ENCODE data around the gene RBM39. TPM values are rescaled to one million over a fixed set of nuclear protein-coding genes. Genes with fewer than 3 reads are reported as not detected.

RBM39 gene
- total and polyA plus RNA-seq, 10 of the 15 experiments (the other 5 are each of a cell fraction or from before 2014, with no cell fraction given), result 135 to 280 (median 217) TPM

- TF ChIP-seq MLLT1 (IDR thresholded peaks at IDR 0.05), result peak; percentile 59
- no peak for TF ChIP-seq SIN3A (IDR thresholded peaks at IDR 0.05; ENCODE audit: low read depth, low read length)
- TF ChIP-seq NBN (IDR thresholded peaks at IDR 0.05), result peak; percentile 61; the same call in 1 of the 2 replicates
- TF ChIP-seq MXI1 (IDR thresholded peaks at IDR 0.05; ENCODE audit: low read depth, low read length), result no peak
- TF ChIP-seq PAX8 (IDR thresholded peaks at IDR 0.05), result no peak
- peak; percentile 50; the same call in 1 of the 2 replicates for TF ChIP-seq RB1 (IDR thresholded peaks at IDR 0.05; ENCODE audit: borderline replicate concordance)
- no peak for TF ChIP-seq USF1 (IDR thresholded peaks at IDR 0.05; ENCODE audit: borderline replicate concordance, extremely low read length, insufficient read depth, low read depth, low read length)
- TF ChIP-seq KDM1A (IDR thresholded peaks at IDR 0.05; ENCODE audit: borderline replicate concordance), result no peak
- TF ChIP-seq MYB (IDR thresholded peaks at IDR 0.05; ENCODE audit: borderline replicate concordance, low read depth, low read length), result no peak
- TF ChIP-seq ETV6 (conservative IDR thresholded peaks at IDR 0.05 in 1 of 2, IDR thresholded peaks at IDR 0.05 in 1 of 2; ENCODE audit: borderline replicate concordance in 1 of 2, low read depth in 1 of 2), result peak in 1 of 2 experiments; percentile 75; a peak in 1 of 4 replicates
- TF ChIP-seq CEBPB (IDR thresholded peaks at IDR 0.05; ENCODE audit: borderline replicate concordance in 1 of 2, low read depth in 2 of 2, low read length in 2 of 2), result no peak
- no peak for TF ChIP-seq NFYB (IDR thresholded peaks at IDR 0.05; ENCODE audit: insufficient read depth, low read depth, low read length)
- TF ChIP-seq PAX5 (IDR thresholded peaks at IDR 0.05; ENCODE audit: borderline replicate concordance, low read depth, low read length), result peak; percentile 71; the same call in 1 of the 2 replicates
- no peak for TF ChIP-seq HDAC6 (IDR thresholded peaks at IDR 0.05; ENCODE audit: unreplicated experiment)
- TF ChIP-seq EZH2 (IDR thresholded peaks at IDR 0.05; ENCODE audit: borderline replicate concordance, control insufficient read depth, low read depth, low read length), result no peak
- TF ChIP-seq ZBTB11 (CRISPR knock-in tag; IDR thresholded peaks at IDR 0.05), result no peak
- no peak for TF ChIP-seq TBL1XR1 (IDR thresholded peaks at IDR 0.05; ENCODE audit: low read depth, low read length)
- no peak for TF ChIP-seq ESRRA (IDR thresholded peaks at IDR 0.05; ENCODE audit: low read length)
- TF ChIP-seq IRF4 (IDR thresholded peaks at IDR 0.05; ENCODE audit: low read depth, low read length), result 0 out of 2 replicates have a peak, but pooled peaks have one; percentile 57
- no peak for TF ChIP-seq GABPA (IDR thresholded peaks at IDR 0.05; ENCODE audit: low read depth)
- TF ChIP-seq SUZ12 (IDR thresholded peaks at IDR 0.05; ENCODE audit: unreplicated experiment), result no peak
- TF ChIP-seq ATF2 (IDR thresholded peaks at IDR 0.05; ENCODE audit: low read length), result peak; percentile 77; the same call in 1 of the 2 replicates
- TF ChIP-seq BCL11A (IDR thresholded peaks at IDR 0.05; ENCODE audit: low read depth, low read length), result peak; percentile 70
Measured at GRCh38 chr20:35767683-35768481, 25.8 kb upstream of the RBM39 start (continued).

All from GM12878 (cell line).